ENCODE measurements around the gene LRRC17.

LRRC17 gene

GRCh38 chr7:102990642-102991041 is 77.8 kb downstream of the LRRC17 start:
- no peak for DNase-seq

DNA sequence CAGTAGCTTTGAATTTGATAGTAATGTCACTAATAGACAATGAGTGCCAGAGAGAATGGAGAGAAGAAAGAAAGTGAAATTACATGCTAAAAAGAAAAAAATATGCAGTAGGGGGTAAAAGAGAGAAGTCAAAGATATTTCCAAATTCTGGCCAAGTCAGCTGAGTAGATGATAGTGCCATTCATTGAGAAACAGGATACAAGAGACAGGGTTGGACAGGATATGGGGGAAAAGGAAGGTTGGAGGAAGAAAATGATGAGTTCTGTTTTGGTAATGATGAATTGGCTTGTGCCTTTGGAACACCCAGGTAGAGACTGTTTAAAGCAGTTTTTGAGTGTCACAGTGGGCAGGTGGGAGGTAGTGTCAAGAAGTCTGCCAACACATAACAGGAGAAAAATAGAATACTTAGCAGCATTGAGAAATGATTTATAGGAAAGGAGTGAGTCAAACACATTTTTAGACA is 78.3 kb downstream of the LRRC17 start:
- DNase-seq: no peak

GRCh38 chr7:102991540-102992214 is 78.9 kb downstream of the LRRC17 start:
- DNase-seq: peak; percentile 14 to 29

- no peak for DNase-seq
These were observed 79.7 kb downstream of the LRRC17 start for GRCh38 chr7:102992509-102992937.

- no peak for DNase-seq
These were observed 80.3 kb downstream of the LRRC17 start for GRCh38 chr7:102992938-102993717.

DNA sequence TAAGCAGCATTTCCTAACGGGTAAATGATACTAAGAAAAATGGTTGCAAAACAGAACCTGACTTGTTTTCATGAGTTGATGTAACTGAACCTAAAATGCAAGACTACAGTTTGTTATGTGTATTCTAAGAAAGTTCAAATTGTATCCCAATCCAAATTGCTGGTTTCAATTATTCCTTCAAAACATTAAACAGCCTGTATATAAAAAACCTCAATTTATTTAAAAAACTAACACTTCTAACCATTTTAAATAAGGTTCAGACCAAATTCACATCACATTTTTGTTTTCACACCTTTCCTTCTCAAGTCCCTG is 80.9 kb downstream of the LRRC17 start:
- no peak for DNase-seq

GRCh38 chr7:102994567-102994966 is 81.8 kb downstream of the LRRC17 start:
- no peak for DNase-seq

All from SHP77 (cell line).